ENCODE results near the gene CORO6. TPM values are rescaled to one million over a fixed set of nuclear protein-coding genes. Genes with fewer than 3 reads are reported as not detected.

Gene CORO6
- total and polyA plus RNA-seq, 2 donors from 2014 or later: 2.1 to 5.9 TPM

DNA sequence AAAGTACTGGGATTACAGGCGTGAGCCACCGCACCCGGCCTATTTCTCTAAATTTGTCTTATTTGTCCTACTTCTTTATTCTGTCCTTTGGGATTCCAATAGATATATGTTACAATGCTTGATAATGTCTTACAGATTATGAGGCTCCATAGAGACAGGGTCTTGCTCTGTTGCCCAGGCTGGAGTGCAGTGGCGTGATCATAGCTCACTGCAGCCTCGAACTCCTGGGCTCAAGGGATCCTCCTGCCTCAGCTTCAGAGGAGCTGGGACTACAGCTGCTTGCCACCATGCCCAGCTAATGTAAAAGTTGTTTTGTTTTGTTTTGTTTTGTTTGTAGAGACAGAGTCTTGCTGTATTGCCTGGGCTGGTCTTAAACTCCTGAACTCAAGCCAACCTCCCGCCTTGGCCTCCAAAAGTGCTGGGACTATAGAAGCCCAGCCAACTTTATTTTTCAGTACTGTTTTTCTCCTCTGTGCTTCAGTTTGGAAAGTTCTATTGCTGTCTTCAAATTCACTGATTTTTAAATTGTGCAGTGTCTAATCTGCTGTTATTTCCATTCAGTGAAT is 19.5 kb downstream of the CORO6 start:
- H3K27ac ChIP-seq (ENCODE audit: low read depth in 2 of 2, low read length in 2 of 2): no peak overlapping the region
- no peak overlapping the region for H3K4me3 ChIP-seq (ENCODE audit: low read length in 3 of 3)
- TF ChIP-seq, protein P1, sequence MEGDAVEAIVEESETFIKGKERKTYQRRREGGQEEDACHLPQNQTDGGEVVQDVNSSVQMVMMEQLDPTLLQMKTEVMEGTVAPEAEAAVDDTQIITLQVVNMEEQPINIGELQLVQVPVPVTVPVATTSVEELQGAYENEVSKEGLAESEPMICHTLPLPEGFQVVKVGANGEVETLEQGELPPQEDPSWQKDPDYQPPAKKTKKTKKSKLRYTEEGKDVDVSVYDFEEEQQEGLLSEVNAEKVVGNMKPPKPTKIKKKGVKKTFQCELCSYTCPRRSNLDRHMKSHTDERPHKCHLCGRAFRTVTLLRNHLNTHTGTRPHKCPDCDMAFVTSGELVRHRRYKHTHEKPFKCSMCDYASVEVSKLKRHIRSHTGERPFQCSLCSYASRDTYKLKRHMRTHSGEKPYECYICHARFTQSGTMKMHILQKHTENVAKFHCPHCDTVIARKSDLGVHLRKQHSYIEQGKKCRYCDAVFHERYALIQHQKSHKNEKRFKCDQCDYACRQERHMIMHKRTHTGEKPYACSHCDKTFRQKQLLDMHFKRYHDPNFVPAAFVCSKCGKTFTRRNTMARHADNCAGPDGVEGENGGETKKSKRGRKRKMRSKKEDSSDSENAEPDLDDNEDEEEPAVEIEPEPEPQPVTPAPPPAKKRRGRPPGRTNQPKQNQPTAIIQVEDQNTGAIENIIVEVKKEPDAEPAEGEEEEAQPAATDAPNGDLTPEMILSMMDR (IDR thresholded peaks at IDR 0.05; ENCODE audit: borderline replicate concordance, extremely low read depth, insufficient read depth): no peak
- DNase-seq (peak in 1 of 5 donors; percentile 12), FAIRE-seq (no peak)
- intact Hi-C loops (cut with DNase I): no loop called here
- H3K36me3 ChIP-seq (ENCODE audit: control insufficient read depth in 2 of 3, insufficient read depth in 3 of 3, low read length in 3 of 3): no peaks in the 10 kb centered on the region
- H3K27me3 ChIP-seq (ENCODE audit: control insufficient read depth, insufficient read depth, low read length): no peaks in the 10 kb centered on the region
- H3K4me1 ChIP-seq (ENCODE audit: control insufficient read depth in 2 of 3, insufficient read depth in 2 of 3, low read depth in 1 of 3, low read length in 3 of 3): no peaks in the 10 kb centered on the region
- no peaks in the 10 kb centered on the region for H3K9me3 ChIP-seq (ENCODE audit: control insufficient read depth in 2 of 3, insufficient read depth in 1 of 3, low read length in 3 of 3)
- H3K9ac ChIP-seq (ENCODE audit: low read length in 3 of 3): no peak overlapping the region

DNA sequence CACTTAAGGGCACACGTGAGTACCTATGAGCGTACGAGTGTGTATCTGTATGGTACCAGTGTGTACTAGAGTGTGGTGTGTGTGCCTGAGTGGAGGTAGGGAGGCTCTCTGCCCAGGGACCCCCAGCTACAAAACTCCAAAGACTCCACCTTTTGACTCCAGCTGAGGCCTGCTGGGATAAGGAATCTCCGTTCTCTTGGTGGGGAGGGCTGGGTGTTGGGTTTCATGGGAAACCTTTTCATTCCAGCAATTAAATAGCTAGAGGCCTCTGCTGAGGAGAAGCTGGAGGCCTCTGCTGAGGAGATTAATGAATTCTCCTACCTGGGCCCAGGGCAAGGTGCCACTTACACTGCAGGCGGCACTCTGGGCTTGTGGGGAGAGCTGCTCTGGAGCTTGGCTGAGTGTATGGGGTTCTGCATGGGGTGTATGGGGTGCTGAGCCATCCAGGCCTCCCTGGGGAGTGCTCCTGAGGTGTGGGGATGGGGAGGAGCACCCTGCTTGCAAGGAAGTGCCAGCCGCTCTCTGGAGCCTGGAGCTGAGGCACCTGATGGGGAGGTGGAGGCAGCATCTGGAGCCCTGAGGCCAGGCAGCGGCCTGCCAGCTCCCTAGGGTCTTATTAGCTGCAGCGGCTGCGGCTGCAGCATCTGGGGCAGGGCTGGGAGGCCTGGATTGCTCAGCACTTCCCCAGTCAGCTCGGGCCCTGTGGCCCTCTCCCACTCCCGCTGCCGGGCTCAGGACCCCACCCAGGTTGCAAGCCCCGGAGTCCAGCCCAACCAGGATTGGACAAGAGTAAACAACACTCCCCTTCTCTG is 25.1 kb downstream of the CORO6 start:
- intact Hi-C loops (cut with DNase I): no loop called here
- Histone ChIP-seq H3K9me3 (ENCODE audit: control insufficient read depth in 2 of 3, insufficient read depth in 1 of 3, low read length in 3 of 3) (no peaks in the 10 kb centered on the region), H3K36me3 (ENCODE audit: control insufficient read depth in 2 of 3, insufficient read depth in 3 of 3, low read length in 3 of 3) (no peaks in the 10 kb centered on the region), H3K4me1 (ENCODE audit: control insufficient read depth in 2 of 3, insufficient read depth in 2 of 3, low read depth in 1 of 3, low read length in 3 of 3) (peaks cover 0 to 7% (median 0%) of the 10 kb centered on the region in 3 donors), H3K27me3 (ENCODE audit: control insufficient read depth, insufficient read depth, low read length) (no peaks in the 10 kb centered on the region), H3K4me3 (ENCODE audit: low read length in 3 of 3) (no peak overlapping the region), H3K9ac (ENCODE audit: low read length in 3 of 3) (no peak overlapping the region), H3K27ac (ENCODE audit: low read depth in 2 of 2, low read length in 2 of 2) (no peak overlapping the region)
- FAIRE-seq (no peak), DNase-seq (peak; percentile 60 to 77 (median 63))
- TF ChIP-seq, protein P1 (IDR thresholded peaks at IDR 0.05; ENCODE audit: borderline replicate concordance, extremely low read depth, insufficient read depth): no peak

DNA sequence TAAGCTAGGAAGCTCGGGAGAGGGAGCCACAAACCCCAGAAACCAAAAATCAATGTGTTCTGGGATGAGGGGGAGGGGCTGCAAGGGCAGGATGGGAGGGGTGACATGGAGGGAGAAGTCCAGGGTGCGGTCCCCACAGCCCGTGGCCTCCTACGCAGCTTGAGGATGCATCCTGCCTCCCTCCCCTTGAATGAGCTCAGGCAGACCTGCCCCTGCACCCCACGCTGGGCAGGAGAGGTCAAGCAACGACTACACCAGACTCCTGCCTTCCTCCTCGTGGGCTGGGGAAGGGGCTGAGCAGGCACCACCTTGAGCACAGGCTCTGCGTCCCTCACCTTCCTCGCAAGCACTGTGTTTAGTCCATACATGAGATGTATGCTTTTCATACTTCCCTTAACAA is 25.9 kb downstream of the CORO6 start:
- Histone ChIP-seq H3K27ac (ENCODE audit: low read depth in 2 of 2, low read length in 2 of 2) (no peak overlapping the region), H3K9ac (ENCODE audit: low read length in 3 of 3) (no peak overlapping the region), H3K9me3 (ENCODE audit: control insufficient read depth in 2 of 3, insufficient read depth in 1 of 3, low read length in 3 of 3) (no peaks in the 10 kb centered on the region), H3K36me3 (ENCODE audit: control insufficient read depth in 2 of 3, insufficient read depth in 3 of 3, low read length in 3 of 3) (no peaks in the 10 kb centered on the region), H3K4me1 (ENCODE audit: control insufficient read depth in 2 of 3, insufficient read depth in 2 of 3, low read depth in 1 of 3, low read length in 3 of 3) (peaks cover 0 to 15% (median 6%) of the 10 kb centered on the region in 3 donors), H3K4me3 (ENCODE audit: low read length in 3 of 3) (no peak overlapping the region), H3K27me3 (ENCODE audit: control insufficient read depth, insufficient read depth, low read length) (no peaks in the 10 kb centered on the region)
- TF ChIP-seq, protein P1 (IDR thresholded peaks at IDR 0.05; ENCODE audit: borderline replicate concordance, extremely low read depth, insufficient read depth): no peak
- FAIRE-seq: no peak
- intact Hi-C loops (cut with DNase I): no loop called here
- DNase-seq: peak in 1 of 5 donors; percentile 42

All from kidney (tissue), 14 donors.